GM20000 (cell line): ENCODE results near the gene FAM20C.
"Not testable (repeated sequence)": the region's sequence is repeated elsewhere in the genome, so short reads cannot be mapped to it uniquely, and the experiment has no call there.

Experiments
- DNase-seq: peaks from one replicate; pipeline ENCODE4 v3.0.0; 2012; ENCODE audit warnings: low spot score
- TF ChIP-seq, protein P1 (sequence below): IDR thresholded peaks from 2 replicates; pipeline ENCODE4 v1.5.1; 2012; ENCODE audit warnings: mild to moderate bottlenecking, control low read depth; ENCODE audit errors: extremely low read depth, missing control alignments

FAM20C gene

DNA sequence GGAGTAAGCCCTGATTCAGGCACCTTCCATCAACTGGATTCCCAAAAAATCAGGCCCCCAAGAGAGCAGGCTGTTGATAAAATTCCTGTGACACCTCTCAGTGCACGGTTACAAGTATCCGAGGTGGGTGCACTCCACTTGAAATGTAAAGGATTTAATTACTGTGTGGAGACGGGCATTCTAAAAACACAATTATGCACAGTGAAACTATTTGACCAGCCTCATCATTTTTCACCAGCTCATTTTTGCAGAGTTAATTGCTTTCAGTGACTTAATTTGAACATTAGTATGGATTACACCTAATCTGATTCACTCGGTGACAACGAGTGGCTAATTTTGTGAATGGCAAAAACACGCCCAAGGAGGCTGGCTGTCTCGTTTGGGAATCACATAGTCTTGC, 99.9 kb downstream of the FAM20C start:
- no peak for DNase-seq
- TF ChIP-seq, protein P1, sequence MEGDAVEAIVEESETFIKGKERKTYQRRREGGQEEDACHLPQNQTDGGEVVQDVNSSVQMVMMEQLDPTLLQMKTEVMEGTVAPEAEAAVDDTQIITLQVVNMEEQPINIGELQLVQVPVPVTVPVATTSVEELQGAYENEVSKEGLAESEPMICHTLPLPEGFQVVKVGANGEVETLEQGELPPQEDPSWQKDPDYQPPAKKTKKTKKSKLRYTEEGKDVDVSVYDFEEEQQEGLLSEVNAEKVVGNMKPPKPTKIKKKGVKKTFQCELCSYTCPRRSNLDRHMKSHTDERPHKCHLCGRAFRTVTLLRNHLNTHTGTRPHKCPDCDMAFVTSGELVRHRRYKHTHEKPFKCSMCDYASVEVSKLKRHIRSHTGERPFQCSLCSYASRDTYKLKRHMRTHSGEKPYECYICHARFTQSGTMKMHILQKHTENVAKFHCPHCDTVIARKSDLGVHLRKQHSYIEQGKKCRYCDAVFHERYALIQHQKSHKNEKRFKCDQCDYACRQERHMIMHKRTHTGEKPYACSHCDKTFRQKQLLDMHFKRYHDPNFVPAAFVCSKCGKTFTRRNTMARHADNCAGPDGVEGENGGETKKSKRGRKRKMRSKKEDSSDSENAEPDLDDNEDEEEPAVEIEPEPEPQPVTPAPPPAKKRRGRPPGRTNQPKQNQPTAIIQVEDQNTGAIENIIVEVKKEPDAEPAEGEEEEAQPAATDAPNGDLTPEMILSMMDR, result no peak

DNA sequence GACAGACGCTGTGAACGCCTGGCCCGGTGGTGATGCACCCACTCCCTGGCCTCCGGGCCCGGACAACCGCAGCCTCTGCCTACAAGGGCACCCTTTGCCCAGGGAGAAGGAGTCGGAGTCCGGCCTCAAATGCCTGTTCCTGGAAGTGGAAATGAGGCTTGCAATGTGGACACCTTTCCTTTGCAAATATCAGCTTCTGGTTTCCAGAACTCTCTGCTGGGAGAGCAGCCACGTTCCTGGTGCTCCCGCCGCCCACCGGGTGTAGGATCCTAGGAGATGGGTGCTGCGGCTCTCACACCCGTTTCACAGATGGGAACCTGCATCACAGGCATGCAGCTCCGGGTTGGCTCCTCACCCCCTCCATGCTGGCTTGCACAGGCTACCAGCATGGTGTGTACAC, 100.5 kb downstream of the FAM20C start:
- TF ChIP-seq, protein P1, result no peak
- no peak for DNase-seq

DNA sequence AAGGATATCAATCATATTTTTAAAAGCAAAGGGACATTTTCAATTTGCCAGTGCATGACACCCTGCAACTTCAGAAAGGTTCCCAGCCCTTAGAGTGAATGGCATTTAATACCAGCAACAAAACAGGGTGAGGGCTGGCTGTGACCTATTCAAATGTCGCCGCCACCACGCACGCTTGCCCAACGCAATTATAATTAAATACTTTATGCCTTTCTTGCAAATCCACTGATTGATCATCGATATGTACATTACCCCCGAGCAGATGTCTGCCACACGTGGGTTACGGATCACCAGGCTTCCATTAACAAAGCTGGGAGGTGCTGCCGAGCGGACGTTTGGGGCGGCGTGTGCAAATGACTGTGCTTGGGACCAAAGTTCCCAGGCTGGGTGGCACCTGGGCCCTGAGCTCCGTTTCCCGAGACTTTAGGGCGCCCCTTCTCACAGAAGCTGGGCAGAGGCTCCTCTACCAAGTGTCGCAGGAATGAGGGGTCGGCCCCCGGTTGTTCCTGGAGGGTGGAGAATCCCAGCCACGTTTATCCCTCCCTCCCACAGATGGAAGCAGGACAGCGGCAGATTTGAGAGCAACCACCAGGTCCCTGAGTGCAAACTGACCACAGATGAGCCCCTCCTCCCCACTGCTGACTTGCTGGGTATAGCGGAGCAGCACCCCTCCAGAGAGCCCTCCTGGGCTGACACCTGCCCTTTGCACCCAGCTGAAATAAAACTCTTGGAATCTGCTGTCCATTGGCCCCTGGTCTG, 101.5 kb downstream of the FAM20C start:
- TF ChIP-seq, protein P1, result no peak

DNA sequence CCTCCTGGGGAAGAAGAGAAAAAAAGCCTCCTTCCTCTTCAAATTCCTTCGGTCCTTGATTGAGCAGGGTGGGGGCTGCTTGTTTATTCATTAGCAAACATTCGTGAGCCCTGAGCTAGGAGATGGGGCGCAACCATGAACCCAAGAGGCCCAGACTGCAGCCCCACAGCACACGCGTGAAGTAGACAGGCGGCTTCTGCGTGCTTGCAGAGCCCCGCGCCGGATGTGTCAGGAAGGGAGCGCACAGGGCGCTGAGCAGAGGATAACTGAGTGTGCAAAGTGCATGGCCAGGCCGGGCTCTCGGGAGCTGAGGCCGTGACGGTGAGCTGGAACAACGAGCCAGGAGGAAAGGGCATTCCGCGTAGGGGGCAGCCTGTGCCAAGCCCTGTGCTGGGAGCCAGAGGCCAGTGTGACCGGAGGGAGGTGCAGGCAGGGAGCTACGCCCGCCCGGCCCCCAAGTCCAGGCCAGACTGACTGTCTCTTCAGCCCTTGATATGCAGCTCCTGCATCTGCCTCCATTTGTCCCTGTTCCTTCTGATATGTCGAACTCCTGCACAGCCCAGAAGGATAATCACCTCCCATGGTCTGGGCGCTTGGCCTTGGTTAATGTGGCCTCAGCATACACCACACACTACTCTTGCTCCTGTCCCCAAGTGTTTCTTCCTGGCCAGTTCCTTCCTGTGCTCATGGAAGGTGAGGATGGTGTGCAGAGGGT, 102.2 kb downstream of the FAM20C start:
- TF ChIP-seq, protein P1, result no peak
- DNase-seq, result no peak

More for the DNA sequence above, 101.5 kb downstream of the FAM20C start:
- no peak for DNase-seq

DNA sequence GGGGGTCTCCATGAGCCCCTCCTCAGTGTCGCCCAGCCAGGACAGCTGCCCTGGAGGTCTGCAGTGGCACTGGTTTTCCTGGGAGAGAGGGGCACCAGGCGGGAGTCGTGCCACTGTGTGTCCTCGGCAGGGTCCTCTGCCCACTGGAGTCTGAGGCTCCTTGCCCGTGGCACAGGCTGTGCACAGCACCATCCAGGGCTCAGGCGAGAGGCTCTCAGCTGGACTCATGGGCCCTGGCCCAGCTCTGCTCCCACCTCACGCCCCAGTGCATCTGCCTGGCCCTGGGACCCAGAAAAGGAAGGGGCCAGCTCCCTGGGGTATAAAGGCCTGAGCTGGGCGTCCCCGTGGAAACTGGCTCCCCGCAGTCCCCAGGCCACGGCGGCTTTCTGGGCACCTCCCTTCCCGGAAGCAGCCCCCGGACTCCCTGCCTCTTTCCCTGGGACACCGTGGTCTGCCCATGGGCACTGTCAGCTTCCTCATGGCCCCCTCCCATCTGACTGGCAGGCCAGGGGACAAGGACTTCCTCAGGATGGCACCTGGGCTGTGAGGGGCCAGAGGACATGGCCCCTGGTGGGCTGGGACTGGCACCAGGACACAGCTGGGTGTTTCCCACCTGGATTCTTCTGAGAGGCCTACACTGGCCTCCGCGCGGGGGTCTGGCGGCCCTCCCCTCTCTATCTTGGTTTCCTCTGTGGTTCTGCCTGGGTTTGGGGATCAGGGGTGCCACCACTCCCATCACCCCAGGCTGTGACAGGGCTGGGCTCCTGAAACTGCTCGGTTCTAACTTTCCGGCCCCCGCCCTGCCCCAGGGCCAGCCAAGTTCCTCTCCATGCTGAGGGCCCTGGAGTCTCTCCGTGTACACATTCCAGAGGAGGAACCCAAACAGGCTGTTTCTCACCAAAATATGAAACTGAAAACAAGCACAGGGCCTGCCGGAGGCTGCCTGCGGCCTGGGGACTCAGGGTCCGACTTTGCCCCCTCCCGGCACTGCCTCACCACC, 103.1 kb downstream of the FAM20C start:
- TF ChIP-seq, protein P1, result no peak
- DNase-seq, result no peak

DNA sequence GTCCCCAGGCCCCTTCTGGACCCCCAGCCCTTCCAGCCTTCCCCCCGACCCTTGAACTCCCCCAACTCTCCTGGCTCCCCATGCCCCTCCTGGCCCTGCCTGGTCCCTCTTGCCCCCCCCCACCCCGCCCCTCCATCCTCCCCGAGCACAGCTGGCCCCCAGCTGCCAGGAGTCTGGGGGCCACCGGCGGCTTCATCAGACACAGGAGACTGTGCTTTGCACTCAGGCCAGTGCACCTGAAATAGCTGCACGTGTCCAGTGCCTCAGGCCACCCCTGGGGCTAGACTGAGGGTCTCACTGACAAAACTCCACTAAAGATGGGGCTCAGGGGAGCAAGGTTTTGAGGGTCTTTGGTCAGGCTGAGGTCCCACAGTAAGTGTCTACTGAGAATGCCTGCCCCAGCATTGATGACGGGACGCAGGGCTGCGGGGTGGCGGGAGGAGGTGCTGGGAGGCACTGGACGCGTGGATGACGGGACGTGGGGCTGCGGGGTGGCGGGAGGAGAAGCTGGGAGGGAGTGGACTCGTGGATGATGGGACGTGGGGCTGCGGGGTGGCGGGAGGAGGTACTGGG, 104.1 kb downstream of the FAM20C start:
- no peak for DNase-seq
- TF ChIP-seq, protein P1, result no peak

DNA sequence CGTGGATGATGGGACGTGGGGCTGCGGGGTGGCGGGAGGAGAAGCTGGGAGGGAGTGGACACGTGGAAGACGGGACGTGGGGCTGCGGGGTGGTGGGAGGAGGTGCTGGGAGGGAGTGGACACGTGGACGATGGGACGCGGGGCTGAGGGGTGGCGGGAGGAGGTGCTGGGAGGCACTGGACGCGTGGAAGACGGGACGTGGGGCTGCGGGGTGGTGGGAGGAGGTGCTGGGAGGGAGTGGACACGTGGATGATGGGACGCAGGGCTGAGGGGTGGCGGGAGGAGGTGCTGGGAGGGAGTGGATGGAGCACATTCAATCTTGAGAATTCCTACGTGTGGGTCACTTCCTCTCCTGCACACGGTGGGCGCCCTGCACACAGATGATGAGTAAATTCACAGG, 104.8 kb downstream of the FAM20C start:
- DNase-seq, result not testable (repeated sequence)
